Stimulated activated CD8-positive, alpha-beta memory T cell treated with anti-CD3 and anti-CD28 coated beads, Interleukin-4, amount 100 ng/mL, for 24 hours (primary cell): ENCODE data around the gene ZNF354B.
"Not testable (repeated sequence)": the region's sequence is repeated elsewhere in the genome, so short reads cannot be mapped to it uniquely, and the experiment has no call there.

Experiments
- DNase-seq: peaks from one replicate; pipeline ENCODE4 v3.0.0-alpha.2; 2020; ENCODE audit warnings: low read depth

ZNF354B gene

GRCh38 chr5:178859625-178860521 lies at the start of gene ZNF354B:
ZNF354B (plus strand) TSS chr5:178859953; CDS start chr5:178861048, 1,095 bp downstream.
- peak; percentile 68 for DNase-seq

DNA sequence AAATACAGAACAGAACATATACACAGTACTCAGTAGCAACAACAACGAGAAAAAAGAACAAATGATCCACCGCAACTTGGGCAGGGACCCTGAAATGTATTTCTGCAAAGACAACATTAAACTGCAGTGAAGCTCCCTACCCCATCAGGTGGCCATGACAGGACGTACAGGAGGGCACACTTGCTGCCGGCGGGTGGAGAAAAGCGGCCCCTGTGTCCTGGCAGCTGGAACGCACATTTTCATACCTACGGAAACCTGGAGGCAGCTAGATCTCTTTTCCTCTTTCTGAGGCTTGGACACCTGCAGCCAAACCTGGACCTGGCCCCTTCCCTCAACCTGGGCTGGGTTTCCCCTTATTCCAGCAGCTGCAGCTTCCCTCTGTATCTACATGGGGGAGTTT lies 42.2 kb upstream of the ZNF354B start:
- DNase-seq: no peak

DNA sequence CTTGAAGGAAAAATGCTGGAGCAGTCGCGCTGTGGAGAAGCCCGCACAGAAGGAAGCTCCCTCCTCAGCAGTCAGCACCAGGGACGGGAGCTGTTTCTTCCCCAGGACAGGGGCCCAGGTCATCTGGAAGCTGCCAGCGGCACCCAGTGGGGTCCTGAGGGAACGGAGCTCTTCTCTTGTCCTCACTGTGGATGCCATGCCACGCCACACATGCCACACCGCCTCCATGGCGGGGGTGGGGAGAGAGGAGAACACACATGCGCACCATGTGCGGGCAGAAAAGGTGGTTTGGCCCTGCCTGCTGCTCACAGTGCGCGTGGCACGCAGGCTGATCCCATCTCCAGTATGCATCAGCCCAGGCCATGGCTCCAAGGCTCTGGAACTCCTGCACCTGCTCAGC lies 41.7 kb upstream of the ZNF354B start:
- no peak for DNase-seq

GRCh38 chr5:178820001-178820400 lies 39.8 kb upstream of the ZNF354B start:
- DNase-seq: no peak

GRCh38 chr5:178825444-178825843 lies 34.3 kb upstream of the ZNF354B start:
- DNase-seq: no peak

DNA sequence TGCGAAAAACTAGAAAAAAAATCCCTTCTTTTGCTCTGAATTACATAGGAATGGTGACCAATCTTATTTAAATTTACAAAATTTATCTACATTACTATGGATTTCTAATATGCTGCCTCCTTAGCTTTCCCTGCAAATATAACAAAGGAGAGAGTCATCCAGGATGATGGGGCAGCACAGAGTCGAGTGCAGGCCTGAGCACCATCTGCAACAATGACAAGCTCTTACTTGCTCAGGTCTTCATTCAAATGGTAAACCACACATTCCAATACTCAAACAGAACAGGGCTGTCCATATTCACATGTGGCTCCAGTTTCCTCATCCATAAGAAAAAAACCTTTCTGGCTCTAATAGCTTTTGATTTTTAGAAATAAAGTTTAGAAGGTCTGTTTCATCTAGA lies 33.5 kb upstream of the ZNF354B start:
- no peak for DNase-seq

DNA sequence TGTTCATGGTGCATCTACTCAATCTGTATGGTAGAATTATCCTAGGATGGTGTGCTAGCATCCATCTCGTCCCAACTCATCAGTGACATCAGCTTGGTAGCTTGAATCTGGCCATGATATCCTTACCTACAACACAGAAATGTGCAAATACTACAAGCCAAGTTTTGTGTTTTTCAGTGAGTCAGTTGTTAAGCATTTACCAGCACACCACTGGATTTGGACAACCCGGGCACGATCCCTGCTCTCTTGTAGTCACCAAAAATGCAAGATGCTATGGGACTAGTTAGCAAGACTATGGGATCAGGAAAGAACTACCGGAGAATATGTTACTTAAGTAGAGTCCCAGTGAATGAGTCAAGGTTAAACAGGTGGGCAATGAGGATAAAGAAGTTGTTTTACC lies 32.1 kb upstream of the ZNF354B start:
- DNase-seq: no peak

GRCh38 chr5:178831049-178831448 lies 28.7 kb upstream of the ZNF354B start:
- DNase-seq: no peak

DNA sequence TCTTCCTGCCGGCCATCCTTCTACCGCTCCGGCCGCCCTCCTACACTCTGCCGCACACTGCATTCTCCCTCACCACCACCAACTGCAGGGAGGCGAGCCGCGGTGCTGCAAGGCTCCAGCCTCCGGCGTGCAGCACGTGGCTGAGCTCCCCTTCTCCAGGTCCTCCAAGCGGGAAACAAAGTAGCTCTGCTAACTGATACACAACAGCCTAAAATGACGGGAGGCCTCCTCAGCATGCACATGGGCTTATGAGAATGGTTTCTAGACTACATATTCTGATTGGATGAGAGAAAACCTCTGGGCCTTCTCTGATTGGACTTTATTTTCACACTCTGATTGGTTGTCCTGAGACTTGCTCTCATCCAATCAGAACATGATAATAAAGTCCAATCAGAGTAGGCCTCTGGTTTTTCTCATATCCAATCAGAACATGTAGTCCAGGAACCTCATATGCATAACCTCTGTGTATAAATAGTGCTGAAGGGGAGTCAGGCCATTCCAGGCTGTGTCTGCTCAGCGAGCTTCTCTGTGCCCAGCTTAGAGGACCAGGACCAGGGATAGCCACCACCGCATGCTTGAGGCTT lies 27.0 kb upstream of the ZNF354B start:
- no peak for DNase-seq

DNA sequence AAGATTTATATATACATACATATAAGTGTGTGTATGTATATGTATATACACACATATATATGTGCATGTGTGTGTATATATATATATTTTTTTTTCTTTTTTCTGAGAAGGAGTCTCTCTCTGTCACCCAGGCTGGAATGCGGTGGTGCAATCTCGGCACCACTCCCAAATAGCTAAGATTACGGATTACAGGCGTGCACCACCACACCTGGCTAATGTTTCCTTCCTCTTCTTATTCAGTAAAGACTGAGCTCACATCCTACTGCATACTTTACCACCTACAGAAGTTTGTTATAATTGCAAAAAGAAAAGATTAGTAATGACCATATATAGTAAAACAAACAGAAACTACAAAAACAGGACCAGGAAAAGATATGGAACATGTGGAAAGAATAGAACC lies 23.1 kb upstream of the ZNF354B start:
- DNase-seq: no peak

GRCh38 chr5:178838695-178839318 lies 20.9 kb upstream of the ZNF354B start:
- DNase-seq: not testable (repeated sequence)

- peak; percentile 40 for DNase-seq
Observed at GRCh38 chr5:178839319-178839704, 20.4 kb upstream of the ZNF354B start.

DNA sequence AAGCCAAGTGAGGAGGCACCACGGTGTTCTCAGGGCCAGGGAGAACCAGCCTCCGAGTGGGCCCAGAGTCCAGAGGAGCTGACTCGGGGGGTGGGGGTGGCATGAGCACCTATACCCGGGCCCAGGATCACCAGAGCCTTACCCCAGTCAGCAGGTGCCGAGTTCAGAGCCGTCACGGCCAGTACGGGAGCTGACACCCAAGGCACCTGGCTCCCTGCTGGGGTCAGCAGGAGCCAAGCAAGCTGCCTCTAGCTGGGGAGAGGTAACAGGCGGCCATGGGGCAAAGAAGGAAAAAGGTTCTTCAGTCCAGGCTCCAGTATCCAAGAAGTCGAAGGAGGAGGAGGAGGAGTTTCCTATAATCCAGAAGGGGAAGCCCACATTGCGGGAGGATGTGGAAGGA lies 19.4 kb upstream of the ZNF354B start:
- DNase-seq: not testable (repeated sequence)

DNA sequence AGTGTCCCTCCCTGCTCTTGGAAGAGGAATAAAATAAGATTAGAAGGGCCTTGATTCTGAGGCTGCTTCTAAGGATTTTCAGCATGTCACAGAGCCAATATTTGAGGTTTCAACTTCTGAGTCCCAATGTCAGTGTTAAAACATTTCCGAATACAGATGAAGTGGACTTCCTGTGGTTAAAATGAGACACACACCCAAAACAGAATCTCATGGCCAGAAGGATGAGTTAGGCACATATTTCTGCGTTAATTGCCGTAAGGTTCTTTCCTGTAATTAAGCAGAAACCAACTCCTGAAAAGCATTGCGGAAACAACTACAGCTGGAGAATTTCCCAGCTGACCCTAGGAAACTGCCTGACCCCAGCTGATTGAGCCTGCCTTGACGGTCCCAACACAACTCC lies 10.4 kb upstream of the ZNF354B start:
- DNase-seq: no peak

DNA sequence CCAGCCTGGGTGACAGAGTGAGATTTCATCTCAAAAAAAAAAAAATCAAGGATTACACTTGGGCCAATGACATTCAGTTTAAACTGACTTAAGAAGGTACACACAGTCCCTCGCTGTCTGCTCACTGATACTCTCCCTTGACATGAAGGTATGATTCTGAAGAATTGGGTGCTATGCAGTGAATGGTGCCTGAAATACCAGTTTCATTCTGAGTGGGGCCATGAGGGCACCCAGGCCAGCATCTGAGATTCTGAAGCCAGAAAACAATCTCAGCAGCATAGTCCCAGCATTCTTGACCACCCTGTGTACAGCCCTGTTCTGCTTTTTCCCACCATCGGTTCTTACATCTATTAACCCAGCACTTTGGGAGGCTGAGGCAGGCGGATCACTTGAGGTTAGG lies 7.8 kb upstream of the ZNF354B start:
- no peak for DNase-seq

- no peak for DNase-seq
Observed at GRCh38 chr5:178854284-178854683, 5.5 kb upstream of the ZNF354B start.

DNA sequence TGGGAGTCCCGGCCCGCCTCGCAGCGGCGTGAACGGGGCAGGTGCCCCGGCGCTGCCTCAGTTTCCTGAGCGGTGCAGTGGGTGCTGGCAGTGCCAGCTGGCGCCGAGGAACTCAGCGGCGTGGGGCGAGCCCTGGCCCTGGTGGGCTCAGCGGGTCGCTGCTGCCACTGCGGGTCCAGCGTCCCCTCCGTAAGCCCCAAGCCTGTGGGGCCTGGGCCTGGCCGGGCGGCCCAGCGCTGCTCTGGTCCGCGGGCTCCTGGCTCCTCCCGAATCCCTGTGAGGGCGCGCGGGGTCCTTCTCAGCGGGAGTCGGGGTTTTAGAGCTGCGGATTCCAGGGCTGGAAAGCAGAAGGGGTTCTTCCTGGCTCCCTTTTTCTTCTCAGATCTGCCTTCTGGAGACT lies 862 bp downstream of the ZNF354B start:
- DNase-seq: not testable (repeated sequence)

- no peak for DNase-seq
Observed at GRCh38 chr5:178861627-178862026, 1.9 kb downstream of the ZNF354B start.

DNA sequence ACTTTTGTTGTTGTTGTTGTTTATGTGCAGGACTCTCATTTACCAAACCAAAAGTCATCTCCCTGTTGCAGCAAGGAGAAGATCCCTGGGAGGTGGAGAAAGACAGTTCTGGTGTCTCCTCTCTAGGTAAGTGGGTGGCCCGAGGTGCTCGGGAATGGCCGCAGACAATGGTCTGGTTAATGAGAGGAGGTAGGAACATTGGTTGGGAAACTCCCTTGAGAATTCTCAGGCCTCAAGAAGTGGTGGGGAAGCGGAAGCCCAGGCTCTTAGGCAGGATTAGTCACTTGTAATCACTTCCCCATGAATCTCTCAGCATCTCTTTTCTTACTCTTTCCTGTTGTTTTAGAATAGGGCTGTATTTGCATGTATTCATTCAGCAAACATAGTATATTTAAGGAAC lies 7.2 kb downstream of the ZNF354B start:
- no peak for DNase-seq

DNA sequence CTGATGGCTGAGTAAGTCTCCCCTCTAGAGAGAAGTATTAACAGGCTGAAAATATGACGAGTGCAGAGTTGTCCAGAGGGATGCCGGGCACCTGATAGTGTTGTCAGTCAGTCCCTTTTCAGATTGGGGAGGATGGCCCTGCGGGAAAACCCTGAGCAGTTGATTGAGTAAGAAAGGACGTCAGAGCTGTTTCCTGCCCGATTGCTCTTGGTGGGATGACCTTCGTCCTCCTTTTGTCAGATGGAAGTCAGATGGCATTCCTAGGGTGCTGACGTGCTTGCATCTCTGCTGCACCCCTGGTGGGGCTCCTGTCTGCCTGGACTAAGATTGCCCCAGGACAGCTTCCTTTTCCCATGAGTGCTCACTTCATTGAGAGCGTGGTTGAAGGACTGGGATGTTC lies 9.8 kb downstream of the ZNF354B start:
- DNase-seq: no peak

DNA sequence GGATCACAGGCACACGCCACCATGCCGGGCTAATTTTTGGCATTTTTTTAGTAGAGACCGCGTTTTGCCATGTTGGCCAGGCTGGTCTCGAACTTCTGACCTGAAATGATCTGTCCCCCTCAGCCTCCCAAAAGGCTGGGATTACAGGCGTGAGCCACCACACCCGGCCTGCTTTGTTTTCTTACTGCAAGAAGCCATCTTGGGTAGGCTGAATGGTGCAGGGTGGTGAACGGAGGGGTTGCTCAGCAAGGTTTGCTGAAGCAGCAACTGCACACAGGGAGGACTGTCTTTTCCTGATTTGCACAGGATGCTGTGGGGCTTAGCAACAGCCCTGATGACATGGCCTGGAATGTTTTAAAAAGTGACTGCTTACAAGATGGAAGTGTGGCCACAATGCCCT lies 10.7 kb downstream of the ZNF354B start:
- DNase-seq: no peak

- DNase-seq: no peak
Observed at GRCh38 chr5:178872302-178872701, 12.5 kb downstream of the ZNF354B start.

- DNase-seq: not testable (repeated sequence)
Observed at GRCh38 chr5:178883115-178883694, 23.5 kb downstream of the ZNF354B start.
